Frontal cortex (tissue), 4 donors: ENCODE measurements around the gene ETF1. TPM values are rescaled to one million over a fixed set of nuclear protein-coding genes. Genes with fewer than 3 reads are reported as not detected.

ENCODE experiments used
- DNase-seq, 2 donors: peaks; one replicate each; pipeline ENCODE4 v3.0.0; 2012; ENCODE audit warnings: low spot score in 2 of 2
- FAIRE-seq: peaks from 2 replicates; lab custom pipeline; 2012; peaks lifted over from hg19 to GRCh38; lab: Jason Lieb, UNC
- total RNA-seq: library from RNA; depleted of rRNA; stranded (reverse); fragments of >200 nt; gene quantifications from one replicate; pipeline ENCODE4 v1.2.3, GENCODE V29; 2014
- donor health status: control.
- donor health status: control.
- donor health status: control.

ETF1 gene
- total RNA-seq, 1 donor from 2014 or later: 71.7 TPM

- FAIRE-seq (no peak), DNase-seq (no peak)
Observed at GRCh38 chr5:138466900-138467710, 75.9 kb downstream of the ETF1 start.

GRCh38 chr5:138466125-138466899, 76.7 kb downstream of the ETF1 start:
- FAIRE-seq (no peak), DNase-seq (no peak)

- DNase-seq: peak; percentile 93 to 99
- FAIRE-seq: no peak
Observed at GRCh38 chr5:138465261-138466124, 77.5 kb downstream of the ETF1 start, which contains the start of gene EGR1. EGR1 (plus strand) TSS chr5:138465479; CDS start chr5:138465762, 283 bp downstream.

GRCh38 chr5:138464388-138465260, 78.4 kb downstream of the ETF1 start:
- FAIRE-seq: peak; percentile 71
- peak; percentile 92 to 99 for DNase-seq

- DNase-seq: peak; percentile 89 to 90
- no peak for FAIRE-seq
Observed at GRCh38 chr5:138464008-138464387, 79.0 kb downstream of the ETF1 start.

GRCh38 chr5:138463419-138464007, 79.5 kb downstream of the ETF1 start:
- FAIRE-seq: no peak
- DNase-seq: no peak

GRCh38 chr5:138461343-138462125, 81.5 kb downstream of the ETF1 start:
- DNase-seq: no peak
- no peak for FAIRE-seq

- FAIRE-seq (no peak), DNase-seq (no peak)
Observed at GRCh38 chr5:138460032-138460693, 82.9 kb downstream of the ETF1 start.

GRCh38 chr5:138459311-138459933, 83.6 kb downstream of the ETF1 start:
- no peak for FAIRE-seq

GRCh38 chr5:138458856-138459255, 84.2 kb downstream of the ETF1 start:
- DNase-seq (no peak), FAIRE-seq (no peak)

More at GRCh38 chr5:138459311-138459933, 83.6 kb downstream of the ETF1 start:
- DNase-seq: no peak

- DNase-seq (peak in 1 of 2 donors; percentile 69), FAIRE-seq (no peak)
Observed at GRCh38 chr5:138458384-138458783, 84.7 kb downstream of the ETF1 start.

- DNase-seq: no peak
- no peak for FAIRE-seq
Observed at GRCh38 chr5:138457531-138458275, 85.3 kb downstream of the ETF1 start.
